Bronchus fibroblast of lung (primary cell): Measurements from ENCODE around the gene KASH5. TPM values are rescaled to one million over a fixed set of nuclear protein-coding genes. Genes with fewer than 3 reads are reported as not detected.

Experiments
- total RNA-seq: library from RNA; depleted of rRNA; stranded (reverse); fragments of >200 nt; gene quantifications from 2 replicates; pipeline ENCODE4 v1.2.3, GENCODE V29; 2015

Gene KASH5
- total RNA-seq = not detected in 2 replicates

GRCh38 chr19:49387936-49388372 lies at the start of gene KASH5:
TSS of gene KASH5 (plus strand) at chr19:49388249. CDS start at chr19:49390884, 2,635 bp downstream.

GRCh38 chr19:49362048-49362928 lies 25.8 kb upstream of the KASH5 start, which contains the start of gene TEAD2:
TSS of gene TEAD2 (minus strand) at chr19:49362416. CDS start at chr19:49360075, 2,341 bp downstream.

GRCh38 chr19:49363268-49364082 lies 24.6 kb upstream of the KASH5 start, which contains the start of gene DKKL1:
TSS of gene DKKL1 (plus strand) at chr19:49363877. CDS start at chr19:49363999, 122 bp downstream.

GRCh38 chr19:49423071-49423984 lies 35.3 kb downstream of the KASH5 start, which contains the start of gene PTH2:
TSS of gene PTH2 (minus strand) at chr19:49423441. CDS start at chr19:49423339, 102 bp downstream.

GRCh38 chr19:49425178-49425577 lies 37.1 kb downstream of the KASH5 start, which contains the start of gene GFY:
TSS of gene GFY (plus strand) at chr19:49425388. CDS start at chr19:49426431, 1,043 bp downstream.

GRCh38 chr19:49441210-49441959 lies 53.3 kb downstream of the KASH5 start, which contains the start of gene SLC17A7:
TSS of gene SLC17A7 (minus strand) at chr19:49441527. CDS start at chr19:49441379, 148 bp downstream.

GRCh38 chr19:49451430-49452181 lies 63.6 kb downstream of the KASH5 start, which contains the start of gene PIH1D1:
TSS of gene PIH1D1 (minus strand) at chr19:49451814. CDS start at chr19:49451574, 240 bp downstream.

GRCh38 chr19:49453013-49453756 lies 65.1 kb downstream of the KASH5 start, which contains the start of gene ALDH16A1:
TSS of gene ALDH16A1 (plus strand) at chr19:49453225. CDS start at chr19:49453332, 107 bp downstream.

Other genes starting within 250 kb of the KASH5 start
- not detected in 2 replicates for gene HRC, start 232.9 kb upstream of the KASH5 start, total RNA-seq
- 10.4 and 12.1 TPM in 2 replicates for gene TRPM4, start 230.5 kb upstream of the KASH5 start, total RNA-seq
- 0.59 TPM in 1 of 2 replicates, not detected in the other for gene SLC6A16, start 63.1 kb upstream of the KASH5 start, total RNA-seq
- gene CD37, start 52.8 kb upstream of the KASH5 start, total RNA-seq = not detected in 2 replicates
- gene TEAD2, start 25.8 kb upstream of the KASH5 start, total RNA-seq = 47.9 and 49.4 TPM in 2 replicates
- 1.3 and 2.2 TPM in 2 replicates for gene DKKL1, start 24.4 kb upstream of the KASH5 start, total RNA-seq
- gene PTH2, start 35.2 kb downstream of the KASH5 start, total RNA-seq = not detected in 2 replicates
- not detected in 2 replicates for gene GFY, start 37.1 kb downstream of the KASH5 start, total RNA-seq
- gene SLC17A7, start 53.3 kb downstream of the KASH5 start, total RNA-seq = not detected in 2 replicates
- 103 TPM in 2 replicates for gene PIH1D1, start 63.6 kb downstream of the KASH5 start, total RNA-seq
- gene ALDH16A1, start 65.0 kb downstream of the KASH5 start, total RNA-seq = 34.3 and 37.2 TPM in 2 replicates
- gene FLT3LG, start 86.0 kb downstream of the KASH5 start, total RNA-seq = 2.4 and 5.6 TPM in 2 replicates
- 3,580 and 3,841 TPM in 2 replicates for gene RPL13A, start 99.4 kb downstream of the KASH5 start, total RNA-seq
- 3,922 and 4,879 TPM in 2 replicates for gene RPS11, start 108.2 kb downstream of the KASH5 start, total RNA-seq
- 38.0 and 39.7 TPM in 2 replicates for gene FCGRT, start 124.4 kb downstream of the KASH5 start, total RNA-seq
- gene RCN3, start 139.8 kb downstream of the KASH5 start, total RNA-seq = 191 and 235 TPM in 2 replicates
- gene NOSIP, start 192.3 kb downstream of the KASH5 start, total RNA-seq = 90.1 and 98.2 TPM in 2 replicates
- gene PRRG2, start 193.1 kb downstream of the KASH5 start, total RNA-seq = 0.30 and 0.84 TPM in 2 replicates
- gene PRR12, start 202.9 kb downstream of the KASH5 start, total RNA-seq = 4.9 and 6.2 TPM in 2 replicates